Endothelial cell (in vitro differentiated cells): ENCODE results near the gene EIF2B1. TPM values are rescaled to one million over a fixed set of nuclear protein-coding genes. Genes with fewer than 3 reads are reported as not detected.

Experiments used
- DNase-seq: peaks from one replicate; pipeline ENCODE4 v3.0.0; 2021; ENCODE audit warnings: low spot score
- H3K27ac Mint-ChIP-seq: one replicate; pipeline ENCODE4 v1.8.0; 2021; ENCODE audit warnings: mixed read lengths, inconsistent platforms; ENCODE audit not compliant: unreplicated experiment
- H3K27me3 Mint-ChIP-seq: one replicate; pipeline ENCODE4 v1.8.0; 2021; ENCODE audit warnings: mild to moderate bottlenecking, moderate library complexity, mixed read lengths, inconsistent platforms; ENCODE audit not compliant: unreplicated experiment
- H3K36me3 Mint-ChIP-seq: one replicate; pipeline ENCODE4 v1.8.0; 2021; ENCODE audit warnings: mild to moderate bottlenecking, low read depth, mixed read lengths, inconsistent platforms; ENCODE audit not compliant: unreplicated experiment
- H3K4me1 Mint-ChIP-seq: one replicate; pipeline ENCODE4 v1.8.0; 2021; ENCODE audit warnings: mild to moderate bottlenecking, mixed read lengths, inconsistent platforms; ENCODE audit not compliant: unreplicated experiment
- H3K4me3 Mint-ChIP-seq: one replicate; pipeline ENCODE4 v1.8.0; 2021; ENCODE audit warnings: mild to moderate bottlenecking, mixed read lengths, inconsistent platforms; ENCODE audit not compliant: unreplicated experiment
- H3K9me3 Mint-ChIP-seq: one replicate; pipeline ENCODE4 v1.8.0; 2021; ENCODE audit warnings: mixed read lengths, inconsistent platforms; ENCODE audit not compliant: unreplicated experiment
- total RNA-seq: library from RNA; stranded (reverse); fragmentation: NEBNext Ultra II Directional; extraction: Animal tissue kit (Norgen Biotek cat#: 25700); gene quantifications from one replicate; pipeline ENCODE4 v1.2.1, GENCODE V29; 2021; ENCODE audit not compliant: unreplicated experiment
- TF ChIP-seq, protein P1 (sequence below): fragments of 200-600 bp; sonication (generic); IDR thresholded peaks from one replicate; pipeline ENCODE4 v1.5.0; 2021; ENCODE audit warnings: antibody characterized with exemption; ENCODE audit not compliant: unreplicated experiment

The EIF2B1 gene
- total RNA-seq, 1 donor from 2014 or later: 52.0 TPM

DNA sequence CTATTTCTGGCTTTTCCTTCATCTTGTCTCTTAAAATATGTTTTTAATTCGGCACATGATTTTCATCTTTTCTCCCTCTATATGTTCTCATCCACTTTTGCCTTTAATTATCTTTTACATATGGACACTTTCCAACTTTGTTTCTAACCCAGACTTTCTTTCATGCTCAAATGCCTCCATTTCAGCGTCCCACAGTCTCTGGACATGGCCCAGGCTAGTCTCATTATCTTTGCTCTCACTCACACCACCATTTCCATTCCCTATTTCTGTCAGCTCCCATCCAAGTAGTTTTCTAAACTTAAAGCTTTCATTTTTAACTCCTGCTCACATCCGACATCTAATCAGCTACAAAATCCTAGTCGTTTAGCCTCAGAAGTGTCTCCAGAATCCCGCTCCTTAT is 14.9 kb upstream of the EIF2B1 start:
- H3K9me3 Mint-ChIP-seq: no peaks in the 10 kb centered on the region
- TF ChIP-seq, protein P1, sequence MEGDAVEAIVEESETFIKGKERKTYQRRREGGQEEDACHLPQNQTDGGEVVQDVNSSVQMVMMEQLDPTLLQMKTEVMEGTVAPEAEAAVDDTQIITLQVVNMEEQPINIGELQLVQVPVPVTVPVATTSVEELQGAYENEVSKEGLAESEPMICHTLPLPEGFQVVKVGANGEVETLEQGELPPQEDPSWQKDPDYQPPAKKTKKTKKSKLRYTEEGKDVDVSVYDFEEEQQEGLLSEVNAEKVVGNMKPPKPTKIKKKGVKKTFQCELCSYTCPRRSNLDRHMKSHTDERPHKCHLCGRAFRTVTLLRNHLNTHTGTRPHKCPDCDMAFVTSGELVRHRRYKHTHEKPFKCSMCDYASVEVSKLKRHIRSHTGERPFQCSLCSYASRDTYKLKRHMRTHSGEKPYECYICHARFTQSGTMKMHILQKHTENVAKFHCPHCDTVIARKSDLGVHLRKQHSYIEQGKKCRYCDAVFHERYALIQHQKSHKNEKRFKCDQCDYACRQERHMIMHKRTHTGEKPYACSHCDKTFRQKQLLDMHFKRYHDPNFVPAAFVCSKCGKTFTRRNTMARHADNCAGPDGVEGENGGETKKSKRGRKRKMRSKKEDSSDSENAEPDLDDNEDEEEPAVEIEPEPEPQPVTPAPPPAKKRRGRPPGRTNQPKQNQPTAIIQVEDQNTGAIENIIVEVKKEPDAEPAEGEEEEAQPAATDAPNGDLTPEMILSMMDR: no peak
- H3K27me3 Mint-ChIP-seq: peaks cover 2% of the 10 kb centered on the region
- H3K36me3 Mint-ChIP-seq: peaks cover 10% of the 10 kb centered on the region
- H3K4me3 Mint-ChIP-seq: no peak overlapping the region
- H3K4me1 Mint-ChIP-seq: no peaks in the 10 kb centered on the region
- no peak for DNase-seq
- H3K27ac Mint-ChIP-seq: no peak overlapping the region

DNA sequence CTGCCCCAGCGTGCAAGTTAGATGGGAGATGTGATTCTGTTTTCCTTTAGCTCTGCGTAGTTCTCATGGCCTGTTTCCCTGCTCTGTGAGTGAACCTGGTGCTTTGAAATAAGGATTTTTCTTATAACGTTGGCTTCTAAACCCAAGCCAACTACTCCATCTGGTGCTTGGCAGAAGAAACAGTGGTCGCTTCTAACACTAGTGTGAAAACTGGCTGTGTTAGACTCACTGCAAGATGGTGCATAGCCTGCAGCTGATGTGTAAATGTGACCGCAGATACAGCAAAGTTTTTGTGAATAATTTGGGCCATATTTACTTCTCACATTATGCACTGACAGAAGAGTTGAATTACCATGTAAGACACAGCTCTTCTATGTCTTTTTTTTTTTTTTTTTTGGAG is 12.4 kb upstream of the EIF2B1 start:
- DNase-seq: no peak
- Mint-ChIP-seq H3K9me3 (no peaks in the 10 kb centered on the region), H3K27ac (no peak overlapping the region), H3K27me3 (no peaks in the 10 kb centered on the region), H3K4me1 (no peaks in the 10 kb centered on the region), H3K4me3 (no peak overlapping the region), H3K36me3 (peaks cover 6% of the 10 kb centered on the region)
- TF ChIP-seq, protein P1: no peak

DNA sequence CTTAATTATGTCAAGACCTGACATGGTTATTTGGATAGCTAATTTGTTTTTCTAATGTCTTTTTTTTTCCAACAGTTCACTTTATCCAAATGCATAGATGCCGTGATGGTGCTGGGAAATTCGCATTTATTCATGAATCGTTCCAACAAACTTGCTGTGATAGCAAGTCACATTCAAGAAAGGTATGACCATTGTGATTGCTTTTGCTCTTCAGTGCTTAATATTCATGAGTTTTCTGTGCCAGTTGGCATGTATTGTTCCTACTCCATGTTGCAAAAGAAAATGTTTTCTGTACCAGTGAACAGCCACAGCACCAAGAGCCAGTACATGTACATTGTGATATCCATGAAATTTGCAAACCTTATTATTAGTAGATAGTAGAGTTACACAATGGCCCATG is 11.9 kb upstream of the EIF2B1 start:
- TF ChIP-seq, protein P1: no peak
- H3K36me3 Mint-ChIP-seq: peaks cover 6% of the 10 kb centered on the region
- no peak overlapping the region for H3K4me3 Mint-ChIP-seq
- no peak overlapping the region for H3K27ac Mint-ChIP-seq
- H3K9me3 Mint-ChIP-seq: no peaks in the 10 kb centered on the region
- no peaks in the 10 kb centered on the region for H3K4me1 Mint-ChIP-seq
- no peaks in the 10 kb centered on the region for H3K27me3 Mint-ChIP-seq
- no peak for DNase-seq

DNA sequence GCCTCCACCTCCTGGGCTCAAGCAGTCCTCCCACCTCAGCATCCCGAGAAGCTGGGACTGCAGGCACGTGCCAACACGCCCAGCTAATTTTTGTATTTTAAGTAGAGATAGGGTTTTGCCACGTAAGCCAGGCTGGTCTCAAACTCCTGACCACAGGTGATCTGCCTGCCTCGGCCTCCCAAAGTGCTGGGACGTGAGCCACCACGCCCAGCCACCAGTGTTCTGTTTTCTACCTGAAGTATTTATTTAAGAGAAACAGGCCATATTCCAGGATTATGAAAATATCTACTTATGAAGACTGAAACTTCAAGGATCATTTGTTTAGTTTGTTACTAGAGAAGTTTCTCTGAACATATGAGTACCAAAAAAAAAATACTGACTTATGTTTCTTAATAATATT is 10.4 kb upstream of the EIF2B1 start:
- no peaks in the 10 kb centered on the region for H3K4me1 Mint-ChIP-seq
- no peak overlapping the region for H3K27ac Mint-ChIP-seq
- peaks cover 6% of the 10 kb centered on the region for H3K36me3 Mint-ChIP-seq
- TF ChIP-seq, protein P1: no peak
- H3K9me3 Mint-ChIP-seq: no peaks in the 10 kb centered on the region
- no peaks in the 10 kb centered on the region for H3K27me3 Mint-ChIP-seq
- H3K4me3 Mint-ChIP-seq: no peak overlapping the region
- DNase-seq: no peak

DNA sequence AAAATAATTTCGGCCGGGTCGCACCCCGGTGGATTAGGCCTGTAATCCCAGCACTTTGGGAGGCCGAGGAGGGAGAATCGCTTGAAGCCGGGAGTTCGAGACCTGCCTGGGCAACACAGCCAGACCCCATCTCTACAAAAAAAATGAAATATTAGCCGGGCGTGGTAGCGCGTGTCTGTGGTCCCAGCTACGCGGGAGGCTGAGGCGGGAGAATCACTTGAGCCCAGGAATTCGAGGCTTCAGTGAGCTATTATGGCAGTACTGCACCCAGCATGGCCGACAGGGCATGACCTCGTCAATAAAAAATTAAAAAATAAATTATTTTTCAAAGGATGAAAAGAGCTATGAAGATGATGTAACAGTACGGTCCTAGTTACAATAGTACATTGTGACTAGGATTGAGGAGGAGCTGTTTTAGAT is 666 bp upstream of the EIF2B1 start:
- no peaks in the 10 kb centered on the region for H3K9me3 Mint-ChIP-seq
- peak overlapping the region; percentile 90 for H3K27ac Mint-ChIP-seq
- H3K36me3 Mint-ChIP-seq: peaks cover 19% of the 10 kb centered on the region
- H3K27me3 Mint-ChIP-seq: peaks cover 10% of the 10 kb centered on the region
- H3K4me1 Mint-ChIP-seq: peaks cover 16% of the 10 kb centered on the region
- TF ChIP-seq, protein P1: no peak
- peak; percentile 4 for DNase-seq
- peak overlapping the region; percentile 98 for H3K4me3 Mint-ChIP-seq
